ENCODE data around the gene SORCS2. TPM values are rescaled to one million over a fixed set of nuclear protein-coding genes. Genes with fewer than 3 reads are reported as not detected.

Gene SORCS2
- total RNA-seq, 2 experiments from 2014 or later: 0.03 TPM; not detected in 1

DNA sequence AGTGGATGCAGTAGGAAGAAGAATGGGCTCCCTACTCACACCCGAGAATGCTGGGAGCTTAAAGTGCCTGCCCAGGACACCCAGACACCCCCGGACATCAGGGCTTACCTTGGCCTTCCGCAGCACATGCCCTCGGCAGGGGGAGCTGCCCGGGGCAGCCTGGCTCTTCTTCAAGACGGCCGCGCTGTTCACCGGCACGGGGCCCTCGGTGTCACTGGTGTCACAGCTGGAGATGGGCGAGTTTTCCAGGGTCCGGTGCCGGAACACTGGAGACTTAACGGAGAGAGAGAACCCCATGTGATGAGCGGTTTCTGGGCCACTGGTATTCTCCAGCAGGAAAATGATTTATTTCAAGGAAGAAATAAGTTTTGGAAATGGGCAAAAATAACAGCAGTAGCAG lies 576.4 kb downstream of the SORCS2 start:
- intact Hi-C loops (cut with micrococcal nuclease; ENCODE audit: unreplicated experiment): no loop called here
- H3K9me2 ChIP-seq (ENCODE audit: insufficient read depth, low read length): no peaks in the 10 kb centered on the region
- no peaks in the 10 kb centered on the region for H3K4me1 ChIP-seq (ENCODE audit: insufficient read depth, low read length, poor library complexity, severe bottlenecking)
- TF ChIP-seq CTCF (conservative IDR thresholded peaks at IDR 0.05; ENCODE audit: low read length) (no peak), EZH2phosphoT487 (IDR thresholded peaks at IDR 0.05; ENCODE audit: borderline replicate concordance, low read depth, low read length) (no peak)
- no peak overlapping the region for H3K4me2 ChIP-seq (ENCODE audit: low read length)
- DNase-seq (ENCODE audit: low spot score): no peak
- ChIA-PET POLR2A (no interaction called here), CTCF (ENCODE audit: unreplicated experiment) (interaction anchor here (0.6 kb wide), 1 partner anchor 504 kb away, joined by 3 read pairs; no protein-coding TSS in a partner anchor)
- no peak overlapping the region for H3K27ac ChIP-seq (ENCODE audit: low read depth, low read length, poor library complexity, severe bottlenecking)
- no peaks in the 10 kb centered on the region for H3K79me2 ChIP-seq (ENCODE audit: insufficient read depth, low read depth, low read length)
- no peak overlapping the region for H3K4me3 ChIP-seq (ENCODE audit: low read depth, low read length, poor library complexity, severe bottlenecking)
- no peaks in the 10 kb centered on the region for H3K9me3 ChIP-seq (ENCODE audit: low read length)
- no TSS peak for BruUV-seq (replicated peaks)
- H3K36me3 ChIP-seq (ENCODE audit: insufficient read depth, low read length): no peaks in the 10 kb centered on the region
- no peaks in the 10 kb centered on the region for H4K20me1 ChIP-seq (ENCODE audit: insufficient read depth, low read length)
- no peak overlapping the region for H2AFZ ChIP-seq (ENCODE audit: low read length)

DNA sequence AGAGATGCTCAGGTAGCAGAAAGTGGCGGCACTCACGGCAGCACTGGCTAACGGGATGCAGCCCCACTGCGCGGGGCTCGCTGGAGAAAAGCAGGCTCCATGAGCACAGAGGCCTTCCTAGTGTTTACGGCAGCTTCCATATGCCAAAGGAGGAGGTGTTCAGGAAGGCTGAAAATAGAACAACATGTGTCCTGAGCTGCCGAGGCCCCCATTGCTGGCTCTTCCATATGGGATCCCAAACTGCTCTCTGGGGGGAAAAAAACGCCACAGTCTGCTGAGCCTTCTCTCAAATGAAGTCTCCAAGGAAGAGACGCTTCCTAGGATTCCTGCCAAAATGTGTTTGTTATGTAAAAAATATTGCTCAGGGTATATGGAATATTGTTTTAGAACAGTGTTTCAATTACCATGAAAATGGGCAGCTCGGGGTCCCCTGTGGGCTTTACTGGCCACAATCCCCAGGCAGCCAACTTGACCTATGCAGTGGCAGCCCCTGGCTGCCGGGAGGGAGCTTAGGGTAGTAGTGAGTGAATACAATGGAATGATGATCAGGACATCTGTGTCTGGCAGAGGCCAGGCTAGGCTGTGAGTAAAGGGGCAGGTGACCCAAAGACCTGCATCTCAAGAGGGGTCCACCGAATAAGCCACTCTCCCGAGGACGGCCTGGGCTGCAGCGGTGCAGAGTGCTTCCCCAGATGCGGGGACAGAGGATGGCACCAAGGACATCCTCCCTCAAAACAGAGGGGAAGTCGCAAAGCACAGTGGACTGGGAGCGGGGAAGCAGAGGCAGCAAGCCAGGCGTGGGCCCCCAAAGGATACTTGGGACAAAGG lies 577.3 kb downstream of the SORCS2 start:
- CTCF ChIA-PET (ENCODE audit: unreplicated experiment): no interaction called here
- POLR2A ChIA-PET: no interaction called here
- H3K27ac ChIP-seq (ENCODE audit: low read depth, low read length, poor library complexity, severe bottlenecking): no peak overlapping the region
- TF ChIP-seq EZH2phosphoT487 (IDR thresholded peaks at IDR 0.05; ENCODE audit: borderline replicate concordance, low read depth, low read length) (no peak), CTCF (conservative IDR thresholded peaks at IDR 0.05; ENCODE audit: low read length) (no peak)
- no peaks in the 10 kb centered on the region for H3K9me3 ChIP-seq (ENCODE audit: low read length)
- no peak for DNase-seq (ENCODE audit: low spot score)
- H3K79me2 ChIP-seq (ENCODE audit: insufficient read depth, low read depth, low read length): no peaks in the 10 kb centered on the region
- no peak overlapping the region for H3K4me2 ChIP-seq (ENCODE audit: low read length)
- no peaks in the 10 kb centered on the region for H3K4me1 ChIP-seq (ENCODE audit: insufficient read depth, low read length, poor library complexity, severe bottlenecking)
- no peak overlapping the region for H2AFZ ChIP-seq (ENCODE audit: low read length)
- H4K20me1 ChIP-seq (ENCODE audit: insufficient read depth, low read length): no peaks in the 10 kb centered on the region
- no peaks in the 10 kb centered on the region for H3K9me2 ChIP-seq (ENCODE audit: insufficient read depth, low read length)
- no peak overlapping the region for H3K4me3 ChIP-seq (ENCODE audit: low read depth, low read length, poor library complexity, severe bottlenecking)
- no peaks in the 10 kb centered on the region for H3K36me3 ChIP-seq (ENCODE audit: insufficient read depth, low read length)
- BruUV-seq (replicated peaks): no TSS peak
- intact Hi-C loops (cut with micrococcal nuclease; ENCODE audit: unreplicated experiment): no loop called here

Measured in OCI-LY7 (cell line).